SKM-1 (cell line): ENCODE measurements around the gene MAP4K4.

Experiments
- DNase-seq: peaks from one replicate; lab custom pipeline; 2025; ENCODE audit not compliant: unreplicated experiment; lab: John Stamatoyannopoulos, UW

MAP4K4 gene

DNA sequence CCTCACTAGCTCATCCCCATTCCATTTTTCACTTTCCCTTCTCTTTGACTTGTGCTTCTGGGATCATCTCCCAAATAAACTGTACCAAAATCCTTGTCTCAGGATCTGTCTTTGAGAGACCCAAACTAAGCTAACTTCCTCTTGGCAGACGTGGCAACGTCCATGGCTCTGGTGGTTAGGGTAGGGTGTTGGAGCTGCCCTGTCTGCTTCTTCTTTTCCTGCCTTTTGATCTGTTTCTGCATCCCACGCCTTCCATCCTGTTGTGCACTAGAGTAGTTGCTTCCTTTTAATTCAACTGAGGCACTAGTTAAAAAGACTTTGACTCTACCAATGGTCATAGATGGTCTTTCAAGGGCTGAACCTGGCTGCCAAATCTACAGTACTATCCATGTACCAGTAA, 5.5 kb upstream of the MAP4K4 start:
- DNase-seq = no peak

DNA sequence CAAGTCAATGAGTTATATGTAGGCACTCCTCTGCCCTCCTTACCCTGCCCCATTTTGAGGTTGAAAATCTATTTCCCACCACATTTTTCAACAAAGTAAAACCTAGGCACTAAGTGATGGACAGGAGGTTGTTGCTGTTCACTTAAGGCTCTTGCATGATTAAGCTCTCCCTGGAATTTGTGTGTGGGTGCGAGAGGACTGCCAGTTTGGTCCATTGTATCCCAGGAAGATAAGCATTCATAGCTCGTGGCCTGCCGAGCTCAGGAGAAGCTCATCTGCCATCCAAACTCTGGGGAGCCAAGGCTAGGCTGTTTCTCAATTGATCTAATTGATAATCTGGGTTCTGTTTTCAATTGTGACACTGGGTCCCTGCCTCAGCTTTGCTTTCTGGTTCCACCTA, 4.7 kb upstream of the MAP4K4 start:
- no peak for DNase-seq

DNA sequence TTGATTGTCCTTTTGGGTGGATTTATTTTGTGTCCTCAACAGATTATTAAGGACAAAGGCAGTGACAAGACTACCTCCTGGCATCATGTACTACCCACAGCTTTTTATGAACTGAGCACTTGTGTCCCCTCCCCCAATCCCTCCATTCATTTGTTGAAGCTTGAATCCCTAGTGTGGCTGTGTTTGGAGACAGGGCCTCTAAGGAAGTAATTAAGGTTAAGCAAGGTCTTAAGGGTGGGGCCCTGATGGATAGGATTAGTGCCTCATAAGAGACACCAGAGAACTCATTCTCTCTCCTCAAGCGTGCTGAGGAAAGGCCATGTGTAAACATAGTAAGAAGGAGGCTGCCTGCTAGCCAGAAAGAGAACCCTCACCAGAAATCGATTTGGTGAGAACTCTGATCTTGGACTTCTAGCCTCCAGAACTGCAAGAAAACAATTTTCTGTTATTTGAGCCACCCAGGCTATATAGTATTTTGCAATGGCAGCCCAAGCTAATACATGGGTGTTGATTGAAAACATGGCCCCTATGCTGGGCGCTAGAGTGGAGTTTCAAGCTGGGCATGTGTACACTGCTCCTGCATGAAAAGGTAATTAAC, 3.4 kb upstream of the MAP4K4 start:
- no peak for DNase-seq

DNA sequence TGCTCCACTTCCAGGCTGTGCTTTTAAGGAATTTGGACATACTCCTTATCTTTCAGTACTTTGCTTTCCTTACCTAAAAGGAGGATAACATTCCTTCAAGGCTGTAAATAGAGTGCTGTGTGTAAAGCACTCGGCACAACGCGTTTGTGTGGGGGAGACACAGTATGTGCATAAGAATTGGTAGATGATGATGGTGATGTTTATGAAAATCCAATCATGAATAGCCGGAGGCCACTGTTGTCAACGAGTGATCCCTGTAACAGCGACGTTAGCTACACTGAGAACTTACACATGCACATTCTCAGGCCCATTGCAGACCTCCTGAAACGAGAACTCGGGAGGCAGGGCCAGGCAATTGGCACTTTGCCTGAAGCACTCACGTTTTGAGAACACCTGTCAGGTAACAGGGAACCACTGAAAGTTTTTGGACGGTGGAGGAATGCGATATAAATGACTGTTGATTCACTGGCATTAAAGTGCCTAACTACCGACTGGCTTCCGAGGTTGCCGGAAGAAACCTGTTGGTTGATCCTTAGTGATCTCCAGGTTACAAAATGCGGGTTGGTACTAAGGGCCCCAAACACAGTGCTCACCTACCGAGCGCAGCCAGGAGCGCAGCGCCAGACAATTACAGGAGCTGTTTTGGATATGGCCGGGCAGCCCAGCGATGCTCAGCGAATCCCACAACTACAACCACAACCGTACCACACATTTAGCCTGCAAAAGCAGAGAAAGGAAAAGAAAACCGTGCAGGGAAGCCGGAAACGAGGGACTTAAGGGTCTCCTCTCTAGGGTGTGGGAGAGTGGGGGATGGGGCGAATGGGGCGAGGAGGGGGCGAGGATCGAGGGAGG, 1.0 kb upstream of the MAP4K4 start:
- no peak for DNase-seq

DNA sequence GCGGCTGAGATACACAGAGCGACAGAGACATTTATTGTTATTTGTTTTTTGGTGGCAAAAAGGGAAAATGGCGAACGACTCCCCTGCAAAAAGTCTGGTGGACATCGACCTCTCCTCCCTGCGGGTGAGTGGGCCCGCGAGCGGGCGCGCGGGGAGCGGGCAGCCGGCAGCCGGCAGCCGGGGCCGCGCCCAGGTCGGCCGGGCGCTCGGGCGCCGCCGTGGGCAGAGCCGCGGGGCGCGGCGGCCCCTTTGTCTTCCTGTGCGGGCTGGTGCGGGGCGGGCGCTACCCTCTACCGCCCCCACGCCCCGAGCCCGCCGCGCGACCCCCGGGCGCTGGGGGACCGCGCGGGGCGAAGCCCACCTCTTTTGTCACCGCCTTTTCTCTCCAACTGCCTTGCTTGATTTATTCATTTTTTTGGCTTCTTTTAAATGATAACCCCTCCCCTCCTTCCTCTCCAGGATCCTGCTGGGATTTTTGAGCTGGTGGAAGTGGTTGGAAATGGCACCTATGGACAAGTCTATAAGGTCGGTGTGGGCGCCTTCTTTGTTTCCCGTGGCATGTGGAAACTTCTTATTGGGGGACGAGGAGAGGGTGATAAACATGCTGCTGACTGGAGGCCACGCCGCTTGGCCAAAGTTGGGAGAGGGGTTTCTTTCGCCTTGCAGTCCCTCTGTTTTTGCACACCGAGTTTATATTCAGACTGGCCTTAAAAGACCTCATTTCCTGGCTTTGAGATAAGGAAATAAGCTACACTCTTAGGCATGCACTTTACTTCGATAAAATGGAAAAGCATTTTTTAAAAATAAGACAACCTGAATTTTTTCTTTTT, 722 bp downstream of the MAP4K4 start:
- no peak for DNase-seq

DNA sequence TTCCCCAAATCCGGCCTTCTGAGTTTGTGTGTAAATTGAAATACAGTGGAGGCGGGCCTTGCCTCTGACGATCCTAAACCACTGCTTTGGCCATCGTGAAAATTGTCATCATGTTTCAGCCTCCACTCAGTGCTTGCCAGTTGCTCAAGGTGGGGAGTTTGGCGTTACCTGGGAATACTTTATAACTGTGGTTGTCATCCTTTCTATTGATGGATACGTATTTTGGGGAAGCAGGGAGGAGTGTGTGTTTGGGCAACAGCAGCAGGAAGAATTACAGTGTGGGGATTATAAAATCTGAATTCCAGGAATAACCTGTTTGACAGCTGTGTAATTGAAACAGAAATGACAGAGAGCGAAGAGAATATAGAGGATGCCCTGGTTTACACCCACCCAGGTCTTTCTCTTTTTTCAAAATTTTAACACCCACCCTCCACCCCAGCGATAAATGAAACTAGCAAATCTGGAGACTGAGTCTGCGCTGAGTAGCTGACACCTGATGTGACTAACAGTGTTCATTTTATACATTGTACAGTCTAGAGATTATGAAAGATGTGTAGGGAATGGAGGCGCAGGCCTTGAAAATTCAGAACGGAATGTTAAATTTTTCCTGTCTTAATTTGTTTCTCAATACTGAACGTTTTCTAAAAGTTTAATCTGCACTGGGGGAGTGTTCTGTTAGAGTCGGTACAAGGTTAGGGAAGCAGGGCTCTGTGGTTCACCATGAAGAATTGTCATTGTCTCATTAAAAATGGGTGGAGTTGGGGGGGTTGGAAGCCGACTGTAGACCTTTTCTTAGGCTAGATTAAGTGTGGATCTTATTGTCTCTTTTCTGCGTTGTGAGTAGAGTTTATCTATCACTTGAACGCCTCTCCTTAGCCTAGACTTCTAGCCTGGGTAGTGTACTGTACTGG, 1.6 kb downstream of the MAP4K4 start:
- no peak for DNase-seq

DNA sequence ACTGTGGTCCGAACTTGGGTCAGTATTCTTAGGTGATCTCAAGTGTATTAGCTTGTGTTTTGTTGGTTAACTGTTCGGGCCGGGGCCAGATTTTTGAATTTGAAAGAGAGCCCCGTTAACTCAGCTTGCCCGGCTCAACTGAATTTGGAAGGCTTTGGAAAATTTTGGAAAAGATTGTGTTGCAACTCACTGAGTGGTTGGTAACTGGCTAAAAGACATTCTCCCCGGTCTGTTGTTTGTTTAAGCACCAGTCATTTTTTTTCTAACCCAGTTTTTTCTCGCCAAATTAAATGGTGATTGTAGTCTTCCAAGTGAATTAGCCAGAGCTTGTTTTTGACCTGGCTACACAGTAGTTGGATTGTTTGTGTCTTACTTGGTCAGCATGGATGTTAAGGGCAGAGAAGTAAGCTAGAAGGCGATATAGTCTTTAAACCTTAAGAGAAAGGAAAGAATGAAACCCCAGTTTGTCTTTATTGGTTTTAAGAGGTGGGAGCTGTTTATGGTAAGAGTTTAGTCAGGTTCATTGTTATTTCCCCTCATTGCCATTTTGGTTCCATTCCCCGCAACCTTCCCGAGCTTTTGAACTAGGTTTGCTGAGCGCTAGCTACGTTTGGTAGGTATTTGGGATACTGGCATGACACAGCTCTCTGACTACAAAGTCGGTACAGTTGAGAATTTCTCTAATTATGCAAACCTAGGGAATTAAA, 2.4 kb downstream of the MAP4K4 start:
- DNase-seq = no peak

DNA sequence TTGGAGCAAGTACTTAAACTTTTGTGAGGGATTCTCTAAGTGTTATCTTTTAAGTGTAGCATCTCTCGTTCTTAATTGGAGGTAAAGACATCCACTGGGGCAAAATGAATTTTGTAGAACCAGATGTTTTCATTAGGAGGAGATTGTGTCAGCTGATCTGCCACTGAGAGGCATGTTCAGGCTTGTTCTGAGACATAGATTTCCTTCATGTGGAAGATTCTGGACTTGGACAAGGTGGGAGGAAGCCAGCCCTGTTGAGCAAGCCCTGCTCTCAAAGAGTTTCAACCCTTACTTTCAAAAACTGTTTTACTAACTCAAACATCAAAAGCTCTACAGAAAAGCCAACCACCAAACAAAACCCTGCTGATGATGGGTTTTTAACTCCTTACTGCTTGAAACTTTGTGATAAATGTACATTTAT, 6.5 kb downstream of the MAP4K4 start:
- DNase-seq = no peak

DNA sequence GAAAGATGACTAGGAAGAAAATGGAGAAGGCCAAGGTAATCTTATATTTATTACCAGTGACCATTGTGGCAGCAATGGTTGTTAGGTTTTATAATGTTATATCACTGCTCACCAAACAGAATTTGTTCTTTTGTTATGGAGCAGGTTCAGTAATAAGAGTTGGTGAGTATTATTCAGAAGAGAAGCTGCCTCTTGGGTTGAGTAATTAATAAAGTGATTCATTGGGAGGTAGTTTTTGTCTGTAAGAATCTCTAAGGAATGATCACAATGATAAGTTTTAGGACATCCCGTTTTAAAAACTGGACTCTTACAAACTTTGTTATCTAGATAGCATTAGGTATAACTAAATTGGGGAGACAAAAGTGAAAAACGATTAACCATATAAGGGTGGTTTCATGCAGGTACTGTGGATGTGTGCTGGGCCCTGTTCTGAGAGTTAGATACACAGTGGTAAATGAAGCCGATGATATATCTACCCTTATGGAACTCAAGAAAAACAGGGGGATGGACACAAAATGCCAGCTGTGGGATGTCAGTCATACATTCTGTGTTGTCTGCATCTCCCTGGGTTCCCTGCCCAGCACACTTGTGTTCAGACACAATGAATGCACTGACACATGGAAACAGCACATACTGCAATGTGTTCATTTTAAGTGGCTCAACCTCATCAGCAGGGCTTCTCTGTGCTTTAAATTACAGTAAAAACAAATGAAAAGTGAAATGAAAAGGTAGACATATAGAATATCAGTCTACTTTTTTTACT, 7.5 kb downstream of the MAP4K4 start:
- DNase-seq = no peak

DNA sequence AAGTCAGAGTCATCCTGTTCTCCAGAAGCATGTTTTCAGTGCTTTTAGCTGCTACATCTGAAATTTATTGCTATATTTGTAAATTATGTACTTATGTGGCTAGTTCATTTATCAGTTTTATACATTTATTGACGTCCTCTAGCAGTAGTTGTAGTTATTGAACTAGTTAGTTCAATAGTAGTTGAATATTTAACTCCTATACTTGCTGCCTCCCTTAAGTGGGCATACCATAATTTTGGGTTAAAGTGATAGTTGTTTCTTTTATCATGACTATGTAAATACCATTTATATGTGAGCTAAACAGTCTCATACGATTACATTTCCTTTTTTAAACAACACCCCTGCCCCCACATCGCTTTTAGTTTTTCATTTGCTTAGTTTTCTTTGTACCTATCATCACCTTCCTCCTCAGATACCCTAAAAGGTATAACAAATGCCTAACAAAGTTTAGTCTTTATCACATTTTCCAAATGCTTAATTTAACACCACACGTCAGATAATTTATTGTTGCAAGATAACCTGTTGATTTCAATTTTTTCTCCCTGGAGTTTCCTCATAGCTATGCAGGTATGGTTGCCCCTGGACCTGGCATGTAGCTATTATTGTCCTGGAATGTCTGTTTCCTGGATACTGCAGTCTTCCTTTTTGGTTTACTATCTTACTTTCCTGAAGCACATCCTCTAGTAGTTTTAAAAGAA, 8.8 kb downstream of the MAP4K4 start:
- DNase-seq = no peak

DNA sequence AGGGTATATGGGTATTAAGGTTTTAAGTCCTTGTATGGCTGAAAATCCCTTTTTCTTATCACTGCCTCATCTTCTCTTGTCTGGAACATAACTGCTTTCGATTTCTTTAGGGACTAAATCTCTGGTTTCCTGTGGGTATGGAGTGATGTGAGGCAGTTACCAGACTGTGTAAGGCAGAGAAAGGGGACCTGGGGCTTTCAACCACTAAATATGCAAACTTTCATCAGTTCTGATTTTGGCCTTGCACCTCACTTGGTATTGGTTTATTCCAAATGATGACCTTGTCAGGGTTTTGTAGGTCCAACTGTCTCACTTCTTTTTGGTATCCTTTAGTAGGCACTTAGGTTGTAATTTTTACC, 9.3 kb downstream of the MAP4K4 start:
- no peak for DNase-seq

DNA sequence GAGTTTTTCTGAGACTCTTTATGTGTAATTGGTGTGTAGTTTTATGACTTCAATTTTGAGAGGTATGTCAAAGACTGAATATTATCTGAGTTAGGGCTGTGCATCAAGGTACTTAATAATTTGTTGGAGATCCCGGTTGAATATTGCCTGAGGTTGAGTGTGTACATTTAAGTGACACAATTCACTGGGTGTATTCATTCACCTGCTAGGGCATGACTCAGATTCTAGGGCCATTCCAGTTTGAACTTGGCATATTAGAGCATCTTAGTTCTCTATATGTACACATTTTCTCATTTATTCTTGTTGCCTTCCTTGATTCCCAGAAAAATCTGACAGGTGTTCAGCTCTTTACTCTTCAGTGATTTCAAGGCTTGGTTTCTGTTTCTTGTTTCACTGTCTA, 12.5 kb downstream of the MAP4K4 start:
- DNase-seq = no peak

DNA sequence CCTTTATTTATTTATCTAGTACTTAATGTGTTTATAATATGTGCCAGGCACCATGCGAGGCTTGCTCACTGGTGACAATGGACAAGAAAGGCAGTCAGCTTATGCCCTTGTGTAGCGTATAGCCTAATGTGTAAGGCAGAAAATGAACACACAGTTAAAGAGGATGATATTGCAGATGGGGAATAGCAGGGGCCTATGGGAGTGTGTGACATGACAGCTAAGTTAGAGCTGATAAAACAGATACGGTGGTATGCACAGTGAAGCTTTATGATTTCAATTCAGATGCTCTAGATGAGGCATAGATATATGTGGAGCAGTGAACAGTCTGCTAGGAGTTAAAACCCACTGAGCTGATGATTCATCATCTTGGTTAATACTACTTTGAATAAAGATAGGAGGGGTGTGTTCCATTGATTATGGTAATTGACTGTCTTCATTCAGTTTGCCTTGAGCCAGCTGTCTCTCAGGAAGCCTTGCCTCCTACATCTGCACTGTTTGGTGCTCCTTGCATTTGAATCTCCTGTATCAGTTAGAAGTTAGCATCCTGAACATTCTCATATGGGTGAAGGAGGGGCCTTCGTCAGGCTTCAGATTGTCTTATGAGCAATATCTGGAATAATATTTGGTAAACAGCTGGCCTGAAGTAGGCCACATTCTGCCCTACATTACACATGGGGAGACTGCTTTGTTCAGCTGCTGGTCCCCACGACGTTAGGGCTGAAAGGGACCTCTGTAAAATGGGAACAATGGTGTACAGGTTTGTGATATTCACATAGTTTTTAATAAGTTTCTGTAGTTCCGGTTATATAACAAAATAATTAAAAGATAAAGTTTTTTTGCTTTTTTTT, 13.2 kb downstream of the MAP4K4 start:
- DNase-seq = no peak

DNA sequence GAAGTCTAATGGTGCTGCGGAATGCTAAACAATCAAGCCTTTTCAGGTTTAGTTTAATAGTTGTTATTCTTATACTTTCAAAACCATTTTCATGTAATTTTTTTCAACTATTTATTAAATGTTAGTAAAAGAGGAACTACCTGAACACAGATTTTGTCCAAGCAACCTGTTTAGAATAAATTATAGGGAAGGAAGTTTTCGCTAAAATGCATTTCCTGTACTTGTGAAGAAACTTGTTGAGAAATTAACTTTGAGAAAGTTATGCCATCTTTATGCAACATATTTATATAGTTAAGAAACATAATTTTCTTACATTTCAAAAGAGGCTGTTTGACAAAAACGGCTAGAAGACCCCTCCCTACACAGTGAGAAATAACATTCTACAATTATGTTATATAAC, 16.6 kb downstream of the MAP4K4 start:
- DNase-seq = peak; percentile 44

DNA sequence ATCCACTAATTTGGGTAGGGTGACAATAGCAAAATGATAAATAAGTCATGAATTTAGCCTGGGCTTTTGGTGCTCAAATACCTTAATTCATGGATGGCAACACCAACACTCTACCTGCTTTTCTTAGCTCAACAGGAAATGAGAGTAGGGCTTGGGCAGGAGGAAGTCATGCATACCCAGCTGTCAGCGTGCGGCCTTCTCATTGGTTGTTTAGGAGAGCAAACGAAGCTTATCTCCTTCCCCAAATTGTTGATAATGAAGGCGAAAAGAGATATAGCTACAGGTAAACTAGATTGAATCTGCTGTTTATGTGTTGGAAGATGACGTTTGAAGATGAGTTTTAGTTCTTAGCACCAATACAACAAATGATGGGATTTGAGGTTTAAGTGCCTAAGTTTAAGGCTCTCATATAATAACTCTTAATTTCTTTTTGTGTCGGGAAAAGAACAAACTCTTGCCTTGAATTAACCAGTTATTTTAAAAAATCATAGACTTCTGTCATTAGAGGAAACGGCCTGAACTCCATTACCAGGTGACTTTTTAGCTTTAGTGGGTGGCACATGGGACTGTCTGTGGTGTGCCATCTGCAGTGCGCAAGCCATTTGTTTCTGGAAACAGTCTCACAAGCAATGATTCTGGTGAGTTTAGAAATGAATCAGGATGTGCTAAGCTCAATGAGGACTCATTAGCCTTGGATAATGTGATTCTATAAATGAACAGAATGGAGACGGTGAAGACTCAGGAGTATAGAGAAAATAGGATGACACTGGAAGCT, 19.8 kb downstream of the MAP4K4 start:
- DNase-seq = no peak

DNA sequence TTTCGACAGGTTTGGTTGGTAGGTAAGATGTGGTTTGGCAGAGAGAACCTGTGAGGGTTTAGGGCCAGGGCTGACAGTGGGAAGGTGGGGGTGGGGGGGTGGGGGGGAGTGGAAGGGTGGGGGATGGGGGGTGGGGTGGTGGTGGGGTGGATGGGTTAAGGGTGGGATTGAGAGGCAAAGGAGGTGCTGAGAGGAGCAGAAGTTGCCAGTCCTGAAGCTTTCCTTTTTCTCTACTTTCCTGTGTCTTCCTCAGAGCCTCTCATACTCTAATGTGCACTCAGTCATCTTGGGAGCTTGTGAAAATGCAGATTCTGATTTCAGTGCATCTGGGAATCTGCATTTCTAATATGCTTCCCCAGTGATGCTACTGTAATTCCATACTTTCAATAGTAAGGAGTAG, 21.0 kb downstream of the MAP4K4 start:
- no peak for DNase-seq

DNA sequence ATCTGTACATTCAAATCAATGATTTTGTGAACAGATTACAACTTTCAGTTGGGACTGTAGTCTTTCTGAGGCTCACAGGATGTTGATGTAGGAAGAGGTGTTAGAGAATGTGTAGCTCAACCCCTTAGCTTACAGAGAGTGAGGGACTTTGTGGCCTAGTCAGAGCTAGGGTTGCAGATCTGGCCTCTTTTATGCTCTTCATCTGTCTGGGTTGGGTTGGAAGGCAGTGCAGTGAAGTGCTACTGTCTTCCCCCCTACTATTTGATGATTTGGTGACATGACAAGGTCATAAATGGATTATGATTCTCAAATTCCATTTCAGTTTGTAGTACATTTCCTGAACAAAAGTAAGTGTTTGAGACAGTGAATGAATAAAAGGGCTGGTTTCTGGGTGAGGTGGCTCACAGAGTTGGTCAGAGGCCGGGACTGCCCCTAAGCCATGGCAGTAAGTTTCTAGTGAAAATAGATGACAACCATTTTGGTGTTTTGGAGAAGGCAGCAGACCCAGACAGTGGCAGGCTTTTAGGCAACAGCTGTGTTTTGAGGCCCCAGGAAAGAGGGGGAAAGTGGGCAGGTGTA, 21.6 kb downstream of the MAP4K4 start:
- DNase-seq = no peak
